ENCODE measurements around the gene PLCB1. TPM values are rescaled to one million over a fixed set of nuclear protein-coding genes. Genes with fewer than 3 reads are reported as not detected.

Gene PLCB1
- total RNA-seq, 3 donors from 2014 or later = 7.2 to 50.7 (median 8.8) TPM

GRCh38 chr20:8774412-8774811 is 642.3 kb downstream of the PLCB1 start:
- H3K4me3 ChIP-seq = no peak overlapping the region
- DNase-seq = no peak
- ATAC-seq = no peak
- no peaks in the 10 kb centered on the region for H3K9me3 ChIP-seq
- intact Hi-C loops (cut with DNase I, micrococcal nuclease) = no loop called here
- no peaks in the 10 kb centered on the region for H3K36me3 ChIP-seq (ENCODE audit: low read depth)
- no peak for TF ChIP-seq CTCF (IDR thresholded peaks at IDR 0.05)
- peaks cover 11% of the 10 kb centered on the region for H3K4me1 ChIP-seq (ENCODE audit: low read depth)

DNA sequence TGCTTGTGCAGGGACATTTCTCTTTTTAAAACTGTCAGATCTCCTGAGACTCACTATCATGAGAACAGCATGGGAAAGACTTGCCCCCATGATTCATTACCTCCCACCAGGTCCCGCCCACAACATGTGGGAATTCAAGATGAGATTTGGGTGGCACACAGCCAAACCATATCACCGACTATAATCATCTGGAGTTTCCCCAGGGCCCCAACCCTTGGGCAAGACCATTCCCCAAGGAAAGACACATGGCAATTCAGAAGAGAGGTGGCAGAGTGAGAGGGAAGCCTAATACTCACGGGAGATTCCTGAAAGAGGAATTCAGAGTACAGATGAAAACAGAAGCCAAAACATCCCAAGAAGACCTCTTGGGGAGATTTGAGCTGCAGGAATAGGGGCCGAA is 645.8 kb downstream of the PLCB1 start:
- Histone ChIP-seq H3K4me3 (no peak overlapping the region), H3K36me3 (ENCODE audit: low read depth) (no peaks in the 10 kb centered on the region), H3K4me1 (ENCODE audit: low read depth) (peaks cover 11% of the 10 kb centered on the region), H3K9me3 (no peaks in the 10 kb centered on the region)
- intact Hi-C loops (cut with DNase I, micrococcal nuclease) = no loop called here
- ATAC-seq (no peak), DNase-seq (no peak)
- TF ChIP-seq CTCF (IDR thresholded peaks at IDR 0.05) = no peak

GRCh38 chr20:8778387-8778786 is 646.3 kb downstream of the PLCB1 start:
- DNase-seq (peak in 1 of 3 donors; percentile 16), ATAC-seq (peak; percentile 85)
- Histone ChIP-seq H3K9me3 (no peaks in the 10 kb centered on the region), H3K4me3 (no peak overlapping the region), H3K36me3 (ENCODE audit: low read depth) (no peaks in the 10 kb centered on the region), H3K4me1 (ENCODE audit: low read depth) (peaks cover 11% of the 10 kb centered on the region)
- TF ChIP-seq CTCF (IDR thresholded peaks at IDR 0.05) = no peak
- intact Hi-C loops (cut with DNase I, micrococcal nuclease) = no loop called here

DNA sequence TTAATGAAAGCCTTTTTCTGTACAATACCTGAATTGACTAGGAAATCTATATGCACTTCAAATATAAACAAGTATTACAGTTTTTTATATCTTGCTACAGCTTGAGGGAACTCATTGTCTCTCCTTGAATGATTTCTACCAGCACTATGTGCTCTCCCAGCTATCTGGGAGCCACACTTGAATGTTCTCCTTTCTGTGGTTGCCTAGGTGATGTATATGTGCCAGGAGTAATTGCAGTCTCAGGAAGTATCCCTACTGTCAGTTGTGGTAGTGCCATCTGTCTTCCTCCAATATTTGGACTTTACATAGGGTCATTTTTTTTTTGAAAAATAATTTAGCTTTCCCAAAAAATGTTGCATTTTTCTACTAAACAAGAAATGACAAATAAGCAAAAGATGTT is 648.8 kb downstream of the PLCB1 start:
- intact Hi-C loops (cut with DNase I, micrococcal nuclease) = loop anchor here in 1 of 2 donors (10.0 kb wide), 1 partner anchor 574 kb away; no protein-coding TSS in a partner anchor
- Histone ChIP-seq H3K4me1 (ENCODE audit: low read depth) (peaks cover 11% of the 10 kb centered on the region), H3K36me3 (ENCODE audit: low read depth) (no peaks in the 10 kb centered on the region), H3K4me3 (no peak overlapping the region), H3K9me3 (no peaks in the 10 kb centered on the region)
- DNase-seq (no peak), ATAC-seq (no peak)
- TF ChIP-seq CTCF (IDR thresholded peaks at IDR 0.05) = no peak

DNA sequence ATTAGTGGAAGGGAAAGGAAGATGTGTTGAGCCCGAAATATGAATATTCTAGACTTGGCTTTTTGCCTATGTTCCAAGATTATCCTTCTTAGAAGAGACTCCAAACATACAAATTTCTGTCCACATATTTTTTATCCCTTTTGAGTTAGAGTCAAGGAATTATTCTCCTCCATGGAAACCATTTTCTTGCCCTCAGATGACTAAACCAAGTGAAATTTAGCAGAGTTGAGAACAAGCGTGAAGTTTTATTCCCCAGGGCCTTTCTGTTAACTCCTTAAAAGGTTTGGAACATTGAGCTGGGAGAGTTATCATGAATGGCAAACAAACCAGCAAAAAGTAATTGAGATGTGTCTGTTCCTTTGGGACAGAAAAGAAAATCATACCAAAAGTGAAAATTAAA is 650.7 kb downstream of the PLCB1 start:
- Histone ChIP-seq H3K4me3 (no peak overlapping the region), H3K9me3 (no peaks in the 10 kb centered on the region), H3K36me3 (ENCODE audit: low read depth) (no peaks in the 10 kb centered on the region), H3K4me1 (ENCODE audit: low read depth) (peaks cover 17% of the 10 kb centered on the region)
- intact Hi-C loops (cut with DNase I, micrococcal nuclease) = loop anchor here in 1 of 2 donors (10.0 kb wide), 1 partner anchor 572 kb away; no protein-coding TSS in a partner anchor
- DNase-seq (no peak), ATAC-seq (no peak)
- no peak for TF ChIP-seq CTCF (IDR thresholded peaks at IDR 0.05)

DNA sequence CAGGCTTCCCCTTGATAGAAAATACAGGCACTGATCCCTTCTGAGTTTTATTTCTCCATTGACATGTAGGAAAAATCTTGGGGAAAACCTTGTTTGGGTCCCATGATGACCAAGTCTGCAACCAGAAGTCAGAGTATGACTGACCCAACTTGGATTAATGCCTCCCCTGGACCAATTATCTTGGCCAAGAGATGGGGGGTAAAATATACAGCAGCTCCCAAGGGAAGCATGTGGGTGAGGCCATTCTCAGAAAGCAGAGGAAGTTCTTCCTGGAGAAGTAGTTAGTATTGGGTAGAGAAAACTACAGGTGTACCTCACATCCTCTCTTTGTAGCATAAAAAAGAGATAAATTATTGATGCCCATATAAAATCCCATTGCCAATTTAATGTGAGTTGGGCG is 651.7 kb downstream of the PLCB1 start:
- ATAC-seq = no peak
- H3K4me3 ChIP-seq = no peak overlapping the region
- DNase-seq = no peak
- H3K36me3 ChIP-seq (ENCODE audit: low read depth) = no peaks in the 10 kb centered on the region
- no peak for TF ChIP-seq CTCF (IDR thresholded peaks at IDR 0.05)
- intact Hi-C loops (cut with DNase I, micrococcal nuclease) = loop anchor here in 1 of 2 donors (10.0 kb wide), 1 partner anchor 571 kb away; no protein-coding TSS in a partner anchor
- no peaks in the 10 kb centered on the region for H3K9me3 ChIP-seq
- H3K4me1 ChIP-seq (ENCODE audit: low read depth) = peaks cover 17% of the 10 kb centered on the region

All from mucosa of descending colon (tissue), 3 donors.